GM12874 (cell line): Measurements from ENCODE around the gene DNAJC11.

Experiments
- TF ChIP-seq, protein P1 (sequence below): IDR thresholded peaks from 2 replicates; pipeline ENCODE4 v1.5.1; 2011; ENCODE audit warnings: low read depth, mild to moderate bottlenecking, control low read depth, low read length, moderate library complexity; ENCODE audit not compliant: insufficient read depth

DNAJC11 gene

GRCh38 chr1:6645018-6645417, 56.6 kb downstream of the DNAJC11 start:
- TF ChIP-seq, protein P1, sequence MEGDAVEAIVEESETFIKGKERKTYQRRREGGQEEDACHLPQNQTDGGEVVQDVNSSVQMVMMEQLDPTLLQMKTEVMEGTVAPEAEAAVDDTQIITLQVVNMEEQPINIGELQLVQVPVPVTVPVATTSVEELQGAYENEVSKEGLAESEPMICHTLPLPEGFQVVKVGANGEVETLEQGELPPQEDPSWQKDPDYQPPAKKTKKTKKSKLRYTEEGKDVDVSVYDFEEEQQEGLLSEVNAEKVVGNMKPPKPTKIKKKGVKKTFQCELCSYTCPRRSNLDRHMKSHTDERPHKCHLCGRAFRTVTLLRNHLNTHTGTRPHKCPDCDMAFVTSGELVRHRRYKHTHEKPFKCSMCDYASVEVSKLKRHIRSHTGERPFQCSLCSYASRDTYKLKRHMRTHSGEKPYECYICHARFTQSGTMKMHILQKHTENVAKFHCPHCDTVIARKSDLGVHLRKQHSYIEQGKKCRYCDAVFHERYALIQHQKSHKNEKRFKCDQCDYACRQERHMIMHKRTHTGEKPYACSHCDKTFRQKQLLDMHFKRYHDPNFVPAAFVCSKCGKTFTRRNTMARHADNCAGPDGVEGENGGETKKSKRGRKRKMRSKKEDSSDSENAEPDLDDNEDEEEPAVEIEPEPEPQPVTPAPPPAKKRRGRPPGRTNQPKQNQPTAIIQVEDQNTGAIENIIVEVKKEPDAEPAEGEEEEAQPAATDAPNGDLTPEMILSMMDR, result no peak

DNA sequence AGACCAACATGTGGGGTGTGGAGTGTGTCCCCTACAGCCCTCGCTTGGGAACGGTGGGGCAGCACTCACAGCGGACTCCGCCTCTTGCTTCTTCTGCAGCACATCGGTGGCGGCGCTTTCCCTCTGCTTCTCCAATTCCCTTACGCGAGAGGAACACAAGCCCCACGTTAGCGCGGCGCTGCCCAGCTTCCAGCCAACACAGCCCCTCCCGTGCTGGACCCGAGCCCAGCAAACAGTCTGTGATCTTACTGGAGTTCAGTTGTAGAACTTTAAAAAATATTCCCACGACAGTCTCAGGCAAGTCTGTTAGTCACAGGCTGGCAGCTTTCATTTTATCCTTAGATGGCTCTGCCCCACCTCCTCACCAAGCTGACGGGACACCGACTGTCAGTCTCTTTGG, 63.4 kb downstream of the DNAJC11 start:
- TF ChIP-seq, protein P1, result no peak

GRCh38 chr1:6637770-6638169, 63.8 kb downstream of the DNAJC11 start:
- TF ChIP-seq, protein P1, result no peak

GRCh38 chr1:6635910-6636760, 65.5 kb downstream of the DNAJC11 start:
- TF ChIP-seq, protein P1, result no peak

GRCh38 chr1:6635161-6635909, 66.3 kb downstream of the DNAJC11 start:
- TF ChIP-seq, protein P1, result no peak

- TF ChIP-seq, protein P1, result peak; percentile 58
Measured at GRCh38 chr1:6634371-6635052, 67.1 kb downstream of the DNAJC11 start.
